ENCODE measurements around the gene LRRC7.

LRRC7 gene

GRCh38 chr1:70048336-70049094, 480.8 kb downstream of the LRRC7 start:
- no peak for DNase-seq

DNA sequence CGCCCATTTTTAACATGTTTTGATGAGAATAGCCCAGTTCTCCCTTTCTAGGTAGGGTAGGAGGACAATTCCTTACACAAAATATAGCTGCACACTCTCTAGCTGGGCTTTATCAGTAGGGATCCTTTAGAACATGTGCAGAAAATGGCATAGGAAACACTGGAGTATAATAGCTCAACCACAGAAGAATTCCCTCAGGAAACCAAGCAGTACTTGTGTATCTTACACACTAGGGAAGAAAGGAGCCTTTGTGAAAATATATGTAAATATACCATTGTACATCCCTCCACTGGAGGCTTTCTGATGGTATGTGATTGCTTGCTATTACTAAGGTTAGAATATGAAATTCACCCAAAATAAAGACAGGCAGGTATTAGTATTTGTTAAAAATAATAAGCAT, 484.2 kb downstream of the LRRC7 start:
- no peak for DNase-seq

DNA sequence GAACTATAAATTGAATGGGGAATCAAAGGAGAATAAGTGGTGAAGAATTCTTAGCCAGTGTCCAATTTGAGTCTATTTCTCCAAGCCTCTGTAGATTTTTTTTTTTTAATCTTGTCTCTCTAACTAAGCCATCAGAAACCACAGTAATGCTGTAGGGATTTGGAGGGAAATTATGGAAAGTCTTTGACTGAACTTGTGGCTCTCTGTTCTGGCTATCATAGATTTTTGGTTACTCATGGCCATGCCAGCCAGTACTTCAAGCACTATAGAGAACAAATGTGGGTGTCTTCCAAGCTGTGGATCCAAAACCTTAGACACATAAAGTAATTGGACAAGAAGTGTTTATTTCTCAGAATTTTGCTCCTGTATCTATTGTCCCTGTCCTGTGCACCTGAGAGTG, 489.8 kb downstream of the LRRC7 start:
- no peak for DNase-seq

GRCh38 chr1:70061231-70061630, 493.5 kb downstream of the LRRC7 start:
- no peak for DNase-seq

- DNase-seq, result no peak
Observed at GRCh38 chr1:70063861-70064260, 496.1 kb downstream of the LRRC7 start.

DNA sequence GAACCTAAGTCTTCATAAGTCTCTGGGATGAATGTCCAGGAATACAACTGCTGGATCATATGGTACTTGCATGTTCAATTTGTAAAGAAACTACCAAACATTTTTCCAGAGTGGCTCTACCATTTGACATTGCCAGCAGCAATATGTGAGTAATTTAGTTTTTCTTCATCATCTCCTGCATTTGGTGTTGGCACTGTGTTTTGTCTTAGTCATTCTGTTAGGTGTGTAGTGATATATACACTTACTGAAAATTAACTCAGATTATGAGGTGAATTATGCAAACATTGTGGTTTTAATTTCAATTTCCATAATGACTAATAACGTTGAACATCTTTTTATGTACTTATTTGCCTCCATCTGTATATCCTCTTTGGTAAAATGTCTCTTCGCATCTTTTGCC, 499.0 kb downstream of the LRRC7 start:
- no peak for DNase-seq

GRCh38 chr1:70071601-70072000, 503.9 kb downstream of the LRRC7 start:
- no peak for DNase-seq

DNA sequence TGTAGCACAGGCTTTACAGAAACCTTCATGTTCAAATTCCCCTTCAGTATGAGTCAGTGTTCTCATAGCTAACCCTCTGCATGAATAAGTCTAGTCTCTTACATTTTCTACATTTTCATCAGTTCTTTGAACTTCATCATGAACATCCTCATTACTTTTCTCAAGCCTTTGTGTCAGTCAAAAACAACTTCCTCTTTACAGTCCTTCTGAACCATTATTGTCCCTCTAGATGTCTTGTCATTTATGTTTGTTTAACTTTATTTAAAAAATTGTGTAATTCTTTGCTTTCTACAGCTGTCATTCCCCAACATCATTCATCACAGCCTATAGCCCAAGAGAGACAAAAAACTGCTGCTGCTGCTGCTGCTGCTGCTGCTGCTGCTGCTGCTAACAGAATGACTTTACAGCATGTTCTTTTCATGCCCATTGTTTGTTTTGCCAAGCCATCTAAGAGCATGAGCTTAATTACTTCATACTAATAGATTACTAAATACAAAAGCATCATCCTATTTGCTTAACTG, 504.6 kb downstream of the LRRC7 start:
- no peak for DNase-seq

GRCh38 chr1:70075761-70076160, 508.0 kb downstream of the LRRC7 start:
- DNase-seq, result no peak

GRCh38 chr1:70077066-70077465, 509.3 kb downstream of the LRRC7 start:
- DNase-seq, result no peak

- no peak for DNase-seq
Observed at GRCh38 chr1:70079546-70079945, 511.8 kb downstream of the LRRC7 start.

DNA sequence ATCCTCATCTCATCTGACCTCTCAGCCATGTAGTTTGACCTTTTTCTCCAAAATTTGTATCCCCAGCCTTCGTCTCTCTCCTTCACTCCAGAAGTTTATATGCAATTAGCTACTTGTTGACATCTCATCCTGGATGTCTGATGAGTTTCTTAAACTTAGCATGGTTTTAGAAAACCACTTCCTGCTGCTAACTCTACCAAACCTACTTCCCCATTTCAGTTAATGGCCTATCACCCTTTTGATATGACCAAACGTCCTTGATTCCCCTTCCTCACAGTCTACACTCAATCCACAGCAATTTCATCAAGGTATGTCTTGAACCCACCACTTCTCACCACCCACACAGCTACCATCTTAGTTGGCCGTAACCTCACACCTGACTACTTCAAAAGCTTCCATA, 515.8 kb downstream of the LRRC7 start:
- no peak for DNase-seq

- no peak for DNase-seq
Observed at GRCh38 chr1:70084314-70084915, 516.7 kb downstream of the LRRC7 start.

DNA sequence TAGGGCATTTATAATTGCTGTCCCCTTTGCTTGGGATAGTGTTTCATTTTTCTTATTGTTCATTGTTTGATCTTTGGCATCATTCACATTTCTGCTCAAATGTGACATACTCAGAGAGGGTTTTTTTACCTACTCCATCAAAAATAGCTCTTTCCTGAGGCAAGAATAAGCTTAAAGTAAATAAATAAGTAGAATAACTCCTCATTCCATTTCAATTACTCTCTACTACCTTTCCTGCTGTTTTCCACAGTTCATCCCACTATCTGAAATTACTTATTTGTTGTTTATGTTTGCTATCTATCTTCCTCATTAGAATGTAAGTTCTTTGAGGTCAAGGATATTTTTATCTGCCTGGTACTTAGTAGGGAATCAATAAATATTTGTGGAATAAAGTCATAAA, 517.8 kb downstream of the LRRC7 start:
- no peak for DNase-seq

DNA sequence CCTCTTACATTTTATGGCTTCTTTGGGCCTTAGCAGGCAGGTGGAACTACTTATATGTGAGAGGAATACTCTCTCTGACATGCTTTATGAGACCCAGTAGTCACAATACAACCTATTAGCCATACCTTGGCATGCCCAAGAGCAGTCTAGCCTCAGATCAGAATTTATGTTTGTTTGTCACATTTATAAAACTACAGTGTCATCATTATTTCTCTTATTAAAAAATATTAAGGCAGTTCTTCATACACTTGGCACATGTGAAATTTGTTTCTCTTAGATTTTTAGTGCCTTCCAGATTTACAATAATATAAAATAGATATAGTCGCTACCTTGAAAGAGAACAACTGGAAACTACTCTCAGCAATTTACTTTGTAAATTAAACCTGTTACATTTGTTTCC, 519.2 kb downstream of the LRRC7 start:
- no peak for DNase-seq

- no peak for DNase-seq
Observed at GRCh38 chr1:70090141-70090540, 522.4 kb downstream of the LRRC7 start.

DNA sequence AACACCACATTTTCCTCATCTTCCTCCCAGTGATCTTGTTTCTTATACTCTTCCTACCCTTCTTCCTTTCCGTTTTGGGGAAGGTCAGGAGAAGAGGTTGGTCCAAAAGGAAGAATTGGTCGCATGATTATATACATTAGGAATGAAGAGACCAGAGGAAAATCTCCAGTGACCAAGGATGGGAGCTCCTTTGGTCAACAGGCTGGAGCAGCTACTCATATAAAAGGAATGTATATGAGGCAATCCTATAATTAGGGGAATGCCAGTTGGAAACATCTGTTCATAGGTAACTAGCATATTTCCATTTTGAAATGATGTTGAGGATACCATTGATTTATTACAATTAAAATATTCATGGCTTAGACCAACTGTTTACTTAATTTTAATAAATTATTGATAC, 523.2 kb downstream of the LRRC7 start:
- DNase-seq, result no peak

DNA sequence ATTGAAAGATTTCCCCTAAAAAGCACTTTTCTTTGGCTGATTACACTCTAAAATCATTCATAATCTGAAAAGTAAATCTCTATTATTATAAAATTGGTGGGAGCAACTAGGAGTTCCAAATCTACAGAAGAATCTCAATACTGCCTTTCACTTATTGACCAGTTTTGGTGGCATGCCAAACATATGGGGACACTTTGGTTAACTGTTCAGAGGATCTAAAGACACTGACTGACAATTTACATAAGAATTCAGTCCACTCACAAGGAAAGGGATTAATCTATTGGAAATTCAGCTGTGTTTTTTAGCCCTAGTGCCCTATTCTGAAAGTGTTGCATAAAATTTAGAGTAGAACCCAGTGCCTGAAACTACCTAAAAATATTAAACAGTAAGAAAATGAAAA, 524.1 kb downstream of the LRRC7 start:
- DNase-seq, result no peak

DNA sequence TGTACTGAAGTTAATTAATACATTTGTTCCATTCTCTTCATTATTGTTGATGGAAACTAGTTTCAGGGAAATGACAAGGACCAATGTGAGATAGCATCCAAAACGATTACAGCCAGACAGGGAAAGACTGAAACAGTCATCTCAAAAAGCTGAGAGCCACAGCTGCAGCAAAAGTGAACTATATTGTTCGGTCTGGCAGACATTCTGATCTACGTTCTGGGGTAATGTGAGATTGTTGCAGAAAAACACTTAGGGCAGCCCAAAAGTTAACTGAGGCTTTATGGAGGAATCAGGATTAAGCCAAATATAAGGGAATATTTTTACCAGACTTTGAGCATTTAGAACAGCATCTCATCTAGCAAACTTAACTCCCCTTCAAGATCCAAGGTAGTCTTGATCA, 524.8 kb downstream of the LRRC7 start:
- DNase-seq, result no peak

- no peak for DNase-seq
Observed at GRCh38 chr1:70093250-70093975, 525.7 kb downstream of the LRRC7 start.

DNA sequence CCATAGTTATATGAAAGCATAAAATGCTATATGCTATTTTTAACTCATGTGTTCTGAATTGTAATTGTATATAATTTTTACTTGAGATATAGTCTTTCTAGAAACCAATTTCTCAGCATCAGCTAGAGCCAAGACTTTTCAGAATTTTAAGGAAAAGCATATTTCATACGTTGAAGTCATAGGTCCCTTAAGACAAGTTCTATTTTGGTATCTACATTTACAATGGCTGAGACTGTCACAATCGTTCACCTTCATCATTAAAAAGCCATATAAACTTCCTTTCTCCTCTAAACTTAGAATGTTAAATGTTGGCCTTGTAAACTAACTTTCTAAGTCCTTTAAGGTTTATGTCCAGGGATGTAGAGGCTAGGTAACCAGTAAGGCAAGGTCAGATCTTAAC, 533.5 kb downstream of the LRRC7 start:
- no peak for DNase-seq

- no peak for DNase-seq
Observed at GRCh38 chr1:70101774-70102173, 534.1 kb downstream of the LRRC7 start.

DNA sequence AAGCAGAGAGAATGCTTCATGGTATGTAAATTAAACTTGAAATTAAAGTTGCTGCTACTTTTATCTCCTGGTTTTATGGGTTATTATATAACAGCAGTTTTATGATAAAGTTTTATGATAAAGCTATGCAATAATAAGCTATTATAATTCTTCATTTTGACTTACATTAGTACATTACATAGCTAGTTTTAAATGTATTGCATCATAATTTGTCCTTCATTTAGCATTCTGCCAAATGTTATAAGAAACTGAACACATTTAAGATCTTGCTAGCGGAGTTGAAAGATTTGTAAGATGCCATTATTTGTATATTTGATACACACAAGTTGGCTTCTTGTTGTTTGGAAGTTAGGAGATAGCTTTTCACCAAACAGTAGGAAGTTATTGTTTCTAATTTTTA, 536.0 kb downstream of the LRRC7 start:
- no peak for DNase-seq

- no peak for DNase-seq
Observed at GRCh38 chr1:70109241-70109640, 541.5 kb downstream of the LRRC7 start.

Measured in stimulated activated CD4-positive, alpha-beta T cell treated with anti-CD3 and anti-CD28 coated beads, Interleukin-12 subunit alpha, Interleukin-12 subunit beta, amount 100 ng/mL, for 4 hours (primary cell).